WTC11 (cell line): ENCODE data around the gene PCK2. TPM values are rescaled to one million over a fixed set of nuclear protein-coding genes. Genes with fewer than 3 reads are reported as not detected.
A peak's percentile ranks its signal among the peaks of the same experiment; 100 is the strongest.

Source experiments
- ATAC-seq: fragments of 200-7000 bp; cut with Tn5 transposase; 2 replicates; pipeline ENCODE4 v1.10.0; 2021; ENCODE audit warnings: mild to moderate bottlenecking, moderate library complexity
- CTCF ChIA-PET: fragments of 300-600 bp; sonication (Branson Sonifier 250); formaldehyde crosslinking; loops from one replicate; lab custom pipeline; 2021; ENCODE audit warnings: antibody characterized with exemption; lab: Charles Lee
- POLR2A ChIA-PET: fragments of 350-600 bp; sonication (Branson Sonifier 250); formaldehyde crosslinking; loops from one replicate; lab custom pipeline; 2021; ENCODE audit warnings: antibody characterized with exemption; lab: Charles Lee
- DNase-seq: peaks from one replicate; pipeline ENCODE4 v3.0.0; 2021; ENCODE audit warnings: low spot score
- H3K27ac Mint-ChIP-seq: 2 replicates; pipeline ENCODE4 v1.8.0; 2021; ENCODE audit warnings: mixed read lengths
- H3K27me3 Mint-ChIP-seq: 2 replicates; pipeline ENCODE4 v1.8.0; 2021; ENCODE audit warnings: low read depth, mild to moderate bottlenecking, moderate library complexity, mixed read lengths
- H3K36me3 Mint-ChIP-seq: 2 replicates; pipeline ENCODE4 v1.8.0; 2021; ENCODE audit warnings: mixed read lengths
- H3K4me1 Mint-ChIP-seq: 2 replicates; pipeline ENCODE4 v1.8.0; 2022; ENCODE audit warnings: mixed read lengths
- H3K4me3 Mint-ChIP-seq: 2 replicates; pipeline ENCODE4 v1.8.0; 2021; ENCODE audit warnings: mild to moderate bottlenecking, moderate library complexity, mixed read lengths
- H3K9me3 Mint-ChIP-seq: 2 replicates; pipeline ENCODE4 v1.8.0; 2021; ENCODE audit warnings: mixed read lengths
- ELF4 ChIP-seq: sonication (generic); formaldehyde crosslinking; IDR thresholded peaks from 2 replicates; pipeline ENCODE4 v1.8.1; 2022; ENCODE audit warnings: low read depth, mild to moderate bottlenecking, moderate library complexity, missing genetic modification reagents
- EMX1 ChIP-seq: fragments of 250-450 bp; sonication (Bioruptor Pico); IDR thresholded peaks from 2 replicates; pipeline ENCODE4 v1.8.0; 2021; ENCODE audit warnings: mild to moderate bottlenecking
- ESRRA ChIP-seq: sonication (generic); formaldehyde crosslinking; IDR thresholded peaks from 2 replicates; pipeline ENCODE4 v1.8.1; 2022; ENCODE audit warnings: mild to moderate bottlenecking, missing genetic modification reagents, borderline replicate concordance
- FOXK1 ChIP-seq: sonication (generic); formaldehyde crosslinking; IDR thresholded peaks from 2 replicates; pipeline ENCODE4 v1.8.0; 2022; ENCODE audit warnings: mild to moderate bottlenecking, moderate library complexity, missing genetic modification reagents
- FOXP1 ChIP-seq: sonication (generic); formaldehyde crosslinking; IDR thresholded peaks from 2 replicates; pipeline ENCODE4 v1.8.0; 2022; ENCODE audit warnings: missing genetic modification reagents, mild to moderate bottlenecking, moderate library complexity, borderline replicate concordance
- GABPB1 ChIP-seq: sonication (generic); formaldehyde crosslinking; IDR thresholded peaks from 2 replicates; pipeline ENCODE4 v1.8.1; 2023; ENCODE audit warnings: mild to moderate bottlenecking, missing genetic modification reagents
- GTF2I ChIP-seq: fragments of 250-450 bp; sonication (Bioruptor Pico); conservative IDR thresholded peaks from 2 replicates; pipeline ENCODE4 v1.4.0; 2021; ENCODE audit warnings: mild to moderate bottlenecking
- NFE2L1 ChIP-seq: sonication (generic); formaldehyde crosslinking; IDR thresholded peaks from 2 replicates; pipeline ENCODE4 v1.8.1; 2023; ENCODE audit warnings: missing genetic modification reagents
- NFYB ChIP-seq: sonication (generic); formaldehyde crosslinking; conservative IDR thresholded peaks from 2 replicates; pipeline ENCODE4 v1.8.0; 2022; ENCODE audit warnings: low read depth, missing genetic modification reagents
- TEAD1 ChIP-seq: sonication (generic); formaldehyde crosslinking; IDR thresholded peaks from 2 replicates; pipeline ENCODE4 v1.8.0; 2022; ENCODE audit warnings: mild to moderate bottlenecking, missing genetic modification reagents
- ZBTB21 ChIP-seq: sonication (generic); formaldehyde crosslinking; IDR thresholded peaks from 2 replicates; pipeline ENCODE4 v1.8.1; 2023; ENCODE audit warnings: mild to moderate bottlenecking, missing genetic modification reagents, borderline replicate concordance
- ZNF232 ChIP-seq: sonication (generic); formaldehyde crosslinking; IDR thresholded peaks from 2 replicates; pipeline ENCODE4 v1.8.0; 2022; ENCODE audit warnings: mild to moderate bottlenecking, missing genetic modification reagents
- total RNA-seq: library from RNA; stranded (reverse); gene quantifications from 3 replicates; pipeline ENCODE4 v1.2.3, GENCODE V29; 2021
- TF ChIP-seq, protein P1 (sequence below): sonication (generic); formaldehyde crosslinking; IDR thresholded peaks from 2 replicates; pipeline ENCODE4 v1.8.0; 2022; ENCODE audit warnings: mild to moderate bottlenecking, missing genetic modification reagents
- TF ChIP-seq, protein P2 (sequence below): sonication (generic); formaldehyde crosslinking; IDR thresholded peaks from 2 replicates; pipeline ENCODE4 v1.8.0; 2023; ENCODE audit warnings: missing genetic modification reagents
- TF ChIP-seq, protein P3 (sequence below): sonication (generic); formaldehyde crosslinking; IDR thresholded peaks from 2 replicates; pipeline ENCODE4 v1.8.0; 2022; ENCODE audit warnings: mild to moderate bottlenecking, missing genetic modification reagents
- TF ChIP-seq, protein P4 (sequence below): fragments of 250-450 bp; sonication (Bioruptor Pico); IDR thresholded peaks from 2 replicates; pipeline ENCODE4 v1.9.0; 2021; ENCODE audit warnings: mild to moderate bottlenecking, borderline replicate concordance
- TF ChIP-seq, protein P5 (sequence below): sonication (generic); formaldehyde crosslinking; IDR thresholded peaks from 2 replicates; pipeline ENCODE4 v1.8.0; 2023; ENCODE audit warnings: mild to moderate bottlenecking, missing genetic modification reagents
- TF ChIP-seq, protein P6 (sequence below): sonication (generic); formaldehyde crosslinking; IDR thresholded peaks from 2 replicates; pipeline ENCODE4 v1.8.1; 2023; ENCODE audit warnings: mild to moderate bottlenecking, missing genetic modification reagents, moderate library complexity

PCK2 gene
- total RNA-seq, 1 experiment from 2014 or later, result 67.0 TPM

DNA sequence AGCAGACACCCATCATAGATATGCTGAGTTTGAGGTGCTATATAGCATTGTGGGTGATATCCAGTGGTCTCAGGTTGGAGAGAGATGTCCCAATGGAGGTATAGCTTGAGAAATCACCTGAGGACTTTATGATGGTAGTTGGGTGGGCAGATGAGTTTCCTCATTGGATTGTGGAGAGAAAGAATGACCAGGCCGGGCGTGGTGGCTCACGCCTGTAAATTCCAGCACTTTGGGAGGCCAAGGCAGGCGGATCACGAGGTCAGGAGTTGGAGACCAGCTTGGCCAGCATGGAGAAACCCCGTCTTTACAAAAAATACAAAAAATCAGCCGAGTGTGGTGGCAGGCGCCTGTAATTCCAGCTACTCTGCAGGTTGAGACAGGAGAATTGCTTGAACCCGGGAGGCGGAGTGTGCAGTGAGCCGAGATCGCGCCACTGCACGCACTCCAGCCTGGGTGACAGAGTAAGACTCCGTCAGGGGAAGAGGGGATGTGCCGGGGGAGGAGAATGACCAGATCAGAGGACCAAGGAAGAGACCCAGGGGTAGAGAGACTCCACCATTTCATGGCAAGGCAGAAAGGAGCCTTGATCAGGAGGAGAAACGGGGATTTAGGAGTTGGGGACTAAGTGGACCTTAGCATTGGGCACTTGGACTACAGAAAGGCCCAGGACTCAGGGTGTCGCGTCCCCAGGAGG is 757 bp upstream of the PCK2 start:
- no peak for DNase-seq
- H3K4me3 Mint-ChIP-seq, result peak overlapping the region; percentile 43
- H3K36me3 Mint-ChIP-seq, result peaks cover 11% of the 10 kb centered on the region
- H3K9me3 Mint-ChIP-seq, result no peaks in the 10 kb centered on the region
- TF ChIP-seq ELF4 (0 out of 2 replicates have a peak, but pooled peaks have one; percentile 69), TEAD1 (no peak), FOXP1 (no peak)
- H3K4me1 Mint-ChIP-seq, result peaks cover 32% of the 10 kb centered on the region
- CTCF ChIA-PET, result interaction anchor here (0.7 to 11.7 kb wide), 22 partner anchors 11 to 526 kb away, joined by 3 to 320 read pairs (median 4); partner anchors contain the start of genes AP1G2, CARMIL3, DCAF11 and EMC9
- POLR2A ChIA-PET, result interaction anchor here (0.6 to 6.5 kb wide), 19 partner anchors 8 to 149 kb away, joined by 3 to 67 read pairs (median 7); partner anchors contain the start of genes CARMIL3, CHMP4A, DCAF11 and EMC9
- ATAC-seq, result no peak
- H3K27me3 Mint-ChIP-seq, result peaks cover 10% of the 10 kb centered on the region
- peak overlapping the region; percentile 98 for H3K27ac Mint-ChIP-seq

DNA sequence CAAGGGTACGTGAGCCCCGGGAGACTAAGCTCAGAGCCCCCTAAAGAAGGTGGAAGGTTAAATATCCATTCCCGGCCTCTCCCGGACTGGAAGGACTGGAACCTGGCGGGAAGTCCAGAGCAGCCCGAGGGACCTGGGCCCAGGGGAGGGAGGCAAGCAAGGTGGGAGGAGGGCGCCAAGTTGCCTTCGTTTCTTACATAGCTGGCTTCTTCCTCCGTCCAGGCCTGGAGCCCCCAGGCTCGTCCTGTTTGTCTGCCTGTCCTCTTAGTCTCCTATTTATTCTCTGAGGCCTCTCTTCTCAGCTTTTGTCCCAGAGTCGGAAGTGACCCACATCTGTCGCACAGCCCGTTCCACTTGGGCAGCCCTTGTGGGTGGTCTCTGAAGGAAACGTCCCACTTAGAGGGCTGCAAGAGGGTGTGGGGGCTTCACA is 745 bp downstream of the PCK2 start:
- POLR2A ChIA-PET, result interaction anchor here (0.6 to 6.5 kb wide), 12 partner anchors 9 to 119 kb away, joined by 3 to 67 read pairs (median 13); partner anchors contain the start of genes CARMIL3, CHMP4A, DCAF11 and EMC9

GRCh38 chr14:24095271-24096068 is 1.4 kb downstream of the PCK2 start:
- H3K9me3 Mint-ChIP-seq, result no peaks in the 10 kb centered on the region
- POLR2A ChIA-PET, result interaction anchor here (0.7 to 6.5 kb wide), 10 partner anchors 9 to 65 kb away, joined by 3 to 67 read pairs (median 18); partner anchors contain the start of genes CARMIL3, DCAF11, EMC9 and IRF9
- peaks cover 25% of the 10 kb centered on the region for H3K4me1 Mint-ChIP-seq
- H3K27ac Mint-ChIP-seq, result peak overlapping the region; percentile 97
- H3K36me3 Mint-ChIP-seq, result peaks cover 22% of the 10 kb centered on the region
- DNase-seq, result peak; percentile 71
- peaks cover 10% of the 10 kb centered on the region for H3K27me3 Mint-ChIP-seq
- H3K4me3 Mint-ChIP-seq, result peak overlapping the region; percentile 98
- ATAC-seq, result peak; percentile 12
- CTCF ChIA-PET, result interaction anchor here (0.7 to 11.7 kb wide), 9 partner anchors 14 to 487 kb away, joined by 3 to 320 read pairs (median 15); partner anchors contain the start of genes CARMIL3, DCAF11, NRL and TINF2
- TF ChIP-seq ZNF232 (CRISPR knock-in tag) (peak; percentile 34; the same call in 1 of the 2 replicates), GTF2I (CRISPR knock-in tag) (no peak), NFE2L1 (CRISPR knock-in tag) (0 out of 2 replicates have a peak, but pooled peaks have one; percentile 78), FOXK1 (CRISPR knock-in tag) (peak; percentile 43; the same call in 1 of the 2 replicates), ZBTB21 (CRISPR knock-in tag) (0 out of 2 replicates have a peak, but pooled peaks have one; percentile 46), GABPB1 (CRISPR knock-in tag) (peak; percentile 96), FOXP1 (peak; percentile 57; the same call in 1 of the 2 replicates), NFYB (peak; percentile 6; the same call in 1 of the 2 replicates), ESRRA (CRISPR knock-in tag) (no peak)
- TF ChIP-seq, protein P1, sequence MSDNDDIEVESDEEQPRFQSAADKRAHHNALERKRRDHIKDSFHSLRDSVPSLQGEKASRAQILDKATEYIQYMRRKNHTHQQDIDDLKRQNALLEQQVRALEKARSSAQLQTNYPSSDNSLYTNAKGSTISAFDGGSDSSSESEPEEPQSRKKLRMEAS (CRISPR knock-in tag), result peak; percentile 92
- TF ChIP-seq, protein P2, sequence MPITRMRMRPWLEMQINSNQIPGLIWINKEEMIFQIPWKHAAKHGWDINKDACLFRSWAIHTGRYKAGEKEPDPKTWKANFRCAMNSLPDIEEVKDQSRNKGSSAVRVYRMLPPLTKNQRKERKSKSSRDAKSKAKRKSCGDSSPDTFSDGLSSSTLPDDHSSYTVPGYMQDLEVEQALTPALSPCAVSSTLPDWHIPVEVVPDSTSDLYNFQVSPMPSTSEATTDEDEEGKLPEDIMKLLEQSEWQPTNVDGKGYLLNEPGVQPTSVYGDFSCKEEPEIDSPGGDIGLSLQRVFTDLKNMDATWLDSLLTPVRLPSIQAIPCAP (CRISPR knock-in tag), result no peak
- TF ChIP-seq, protein P3, sequence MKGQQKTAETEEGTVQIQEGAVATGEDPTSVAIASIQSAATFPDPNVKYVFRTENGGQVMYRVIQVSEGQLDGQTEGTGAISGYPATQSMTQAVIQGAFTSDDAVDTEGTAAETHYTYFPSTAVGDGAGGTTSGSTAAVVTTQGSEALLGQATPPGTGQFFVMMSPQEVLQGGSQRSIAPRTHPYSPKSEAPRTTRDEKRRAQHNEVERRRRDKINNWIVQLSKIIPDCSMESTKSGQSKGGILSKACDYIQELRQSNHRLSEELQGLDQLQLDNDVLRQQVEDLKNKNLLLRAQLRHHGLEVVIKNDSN (CRISPR knock-in tag), result peak; percentile 94
- TF ChIP-seq, protein P4, sequence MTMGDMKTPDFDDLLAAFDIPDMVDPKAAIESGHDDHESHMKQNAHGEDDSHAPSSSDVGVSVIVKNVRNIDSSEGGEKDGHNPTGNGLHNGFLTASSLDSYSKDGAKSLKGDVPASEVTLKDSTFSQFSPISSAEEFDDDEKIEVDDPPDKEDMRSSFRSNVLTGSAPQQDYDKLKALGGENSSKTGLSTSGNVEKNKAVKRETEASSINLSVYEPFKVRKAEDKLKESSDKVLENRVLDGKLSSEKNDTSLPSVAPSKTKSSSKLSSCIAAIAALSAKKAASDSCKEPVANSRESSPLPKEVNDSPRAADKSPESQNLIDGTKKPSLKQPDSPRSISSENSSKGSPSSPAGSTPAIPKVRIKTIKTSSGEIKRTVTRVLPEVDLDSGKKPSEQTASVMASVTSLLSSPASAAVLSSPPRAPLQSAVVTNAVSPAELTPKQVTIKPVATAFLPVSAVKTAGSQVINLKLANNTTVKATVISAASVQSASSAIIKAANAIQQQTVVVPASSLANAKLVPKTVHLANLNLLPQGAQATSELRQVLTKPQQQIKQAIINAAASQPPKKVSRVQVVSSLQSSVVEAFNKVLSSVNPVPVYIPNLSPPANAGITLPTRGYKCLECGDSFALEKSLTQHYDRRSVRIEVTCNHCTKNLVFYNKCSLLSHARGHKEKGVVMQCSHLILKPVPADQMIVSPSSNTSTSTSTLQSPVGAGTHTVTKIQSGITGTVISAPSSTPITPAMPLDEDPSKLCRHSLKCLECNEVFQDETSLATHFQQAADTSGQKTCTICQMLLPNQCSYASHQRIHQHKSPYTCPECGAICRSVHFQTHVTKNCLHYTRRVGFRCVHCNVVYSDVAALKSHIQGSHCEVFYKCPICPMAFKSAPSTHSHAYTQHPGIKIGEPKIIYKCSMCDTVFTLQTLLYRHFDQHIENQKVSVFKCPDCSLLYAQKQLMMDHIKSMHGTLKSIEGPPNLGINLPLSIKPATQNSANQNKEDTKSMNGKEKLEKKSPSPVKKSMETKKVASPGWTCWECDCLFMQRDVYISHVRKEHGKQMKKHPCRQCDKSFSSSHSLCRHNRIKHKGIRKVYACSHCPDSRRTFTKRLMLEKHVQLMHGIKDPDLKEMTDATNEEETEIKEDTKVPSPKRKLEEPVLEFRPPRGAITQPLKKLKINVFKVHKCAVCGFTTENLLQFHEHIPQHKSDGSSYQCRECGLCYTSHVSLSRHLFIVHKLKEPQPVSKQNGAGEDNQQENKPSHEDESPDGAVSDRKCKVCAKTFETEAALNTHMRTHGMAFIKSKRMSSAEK (CRISPR knock-in tag), result peak; percentile 44; the same call in 1 of the 2 replicates
- TF ChIP-seq, protein P5, sequence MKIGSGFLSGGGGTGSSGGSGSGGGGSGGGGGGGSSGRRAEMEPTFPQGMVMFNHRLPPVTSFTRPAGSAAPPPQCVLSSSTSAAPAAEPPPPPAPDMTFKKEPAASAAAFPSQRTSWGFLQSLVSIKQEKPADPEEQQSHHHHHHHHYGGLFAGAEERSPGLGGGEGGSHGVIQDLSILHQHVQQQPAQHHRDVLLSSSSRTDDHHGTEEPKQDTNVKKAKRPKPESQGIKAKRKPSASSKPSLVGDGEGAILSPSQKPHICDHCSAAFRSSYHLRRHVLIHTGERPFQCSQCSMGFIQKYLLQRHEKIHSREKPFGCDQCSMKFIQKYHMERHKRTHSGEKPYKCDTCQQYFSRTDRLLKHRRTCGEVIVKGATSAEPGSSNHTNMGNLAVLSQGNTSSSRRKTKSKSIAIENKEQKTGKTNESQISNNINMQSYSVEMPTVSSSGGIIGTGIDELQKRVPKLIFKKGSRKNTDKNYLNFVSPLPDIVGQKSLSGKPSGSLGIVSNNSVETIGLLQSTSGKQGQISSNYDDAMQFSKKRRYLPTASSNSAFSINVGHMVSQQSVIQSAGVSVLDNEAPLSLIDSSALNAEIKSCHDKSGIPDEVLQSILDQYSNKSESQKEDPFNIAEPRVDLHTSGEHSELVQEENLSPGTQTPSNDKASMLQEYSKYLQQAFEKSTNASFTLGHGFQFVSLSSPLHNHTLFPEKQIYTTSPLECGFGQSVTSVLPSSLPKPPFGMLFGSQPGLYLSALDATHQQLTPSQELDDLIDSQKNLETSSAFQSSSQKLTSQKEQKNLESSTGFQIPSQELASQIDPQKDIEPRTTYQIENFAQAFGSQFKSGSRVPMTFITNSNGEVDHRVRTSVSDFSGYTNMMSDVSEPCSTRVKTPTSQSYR (CRISPR knock-in tag), result peak; percentile 82; the same call in 1 of the 2 replicates

More for the DNA sequence above, 745 bp downstream of the PCK2 start:
- TF ChIP-seq, protein P6, sequence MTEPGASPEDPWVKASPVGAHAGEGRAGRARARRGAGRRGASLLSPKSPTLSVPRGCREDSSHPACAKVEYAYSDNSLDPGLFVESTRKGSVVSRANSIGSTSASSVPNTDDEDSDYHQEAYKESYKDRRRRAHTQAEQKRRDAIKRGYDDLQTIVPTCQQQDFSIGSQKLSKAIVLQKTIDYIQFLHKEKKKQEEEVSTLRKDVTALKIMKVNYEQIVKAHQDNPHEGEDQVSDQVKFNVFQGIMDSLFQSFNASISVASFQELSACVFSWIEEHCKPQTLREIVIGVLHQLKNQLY (CRISPR knock-in tag), result no peak
- TF ChIP-seq EMX1 (CRISPR knock-in tag), result 0 out of 2 replicates have a peak, but pooled peaks have one; percentile 9
- Mint-ChIP-seq H3K27me3 (peaks cover 10% of the 10 kb centered on the region), H3K4me1 (peaks cover 27% of the 10 kb centered on the region), H3K27ac (peak overlapping the region; percentile 97), H3K36me3 (peaks cover 16% of the 10 kb centered on the region), H3K9me3 (no peaks in the 10 kb centered on the region), H3K4me3 (peak overlapping the region; percentile 98)
- CTCF ChIA-PET, result interaction anchor here (0.9 to 11.7 kb wide), 12 partner anchors 14 to 613 kb away, joined by 3 to 320 read pairs (median 6); partner anchors contain the start of genes CARMIL3, DCAF11, NRL and PSME1
- DNase-seq, result no peak
- ATAC-seq, result no peak
